GM23338 (cell line): Measurements from ENCODE around the gene TSBP1. TPM values are rescaled to one million over a fixed set of nuclear protein-coding genes. Genes with fewer than 3 reads are reported as not detected.
"Not testable (repeated sequence)": the region's sequence is repeated elsewhere in the genome, so short reads cannot be mapped to it uniquely, and the experiment has no call there.

Source experiments
- ATAC-seq: fragments of 200-7000 bp; cut with Tn5 transposase; 3 replicates; pipeline ENCODE4 v1.9.1; 2020
- DNase-seq: peaks from one replicate; pipeline ENCODE4 v3.0.0-alpha.2; 2015; ENCODE audit warnings: low spot score
- H2AFZ ChIP-seq: fragments of 200-600 bp; sonication (generic); 2 replicates; pipeline ENCODE4 v1.8.0; 2016; ENCODE audit warnings: antibody characterized with exemption, mild to moderate bottlenecking, moderate library complexity
- H3F3A ChIP-seq: fragments of 200-600 bp; sonication (generic); replicated peaks from 2 replicates; pipeline ENCODE4 v1.8.0; 2017; ENCODE audit warnings: antibody characterized with exemption, mixed run types, low read depth
- H3K27ac ChIP-seq: fragments of 200-600 bp; sonication (generic); 2 replicates; pipeline ENCODE4 v1.6.1; 2016; ENCODE audit warnings: low read depth
- H3K27me3 ChIP-seq: fragments of 200-600 bp; sonication (generic); 2 replicates; pipeline ENCODE4 v1.8.0; 2016; ENCODE audit warnings: mild to moderate bottlenecking, mixed run types, moderate library complexity; ENCODE audit not compliant: insufficient read depth
- H3K36me3 ChIP-seq: fragments of 200-600 bp; sonication (generic); 2 replicates; pipeline ENCODE4 v1.8.0; 2016; ENCODE audit warnings: mild to moderate bottlenecking; ENCODE audit not compliant: insufficient read depth
- H3K4me1 ChIP-seq: fragments of 200-600 bp; sonication (generic); 2 replicates; pipeline ENCODE4 v1.8.0; 2016; ENCODE audit warnings: mild to moderate bottlenecking, moderate library complexity; ENCODE audit not compliant: insufficient read depth
- H3K4me2 ChIP-seq: fragments of 200-600 bp; sonication (generic); 2 replicates; pipeline ENCODE4 v1.7.1; 2017; ENCODE audit warnings: mixed run types
- H3K4me3 ChIP-seq: fragments of 200-600 bp; sonication (generic); 2 replicates; pipeline ENCODE4 v1.6.1; 2016; ENCODE audit warnings: mixed run types
- H3K79me2 ChIP-seq: fragments of 200-600 bp; sonication (generic); replicated peaks from 2 replicates; pipeline ENCODE4 v1.8.0; 2017; ENCODE audit warnings: mild to moderate bottlenecking; ENCODE audit not compliant: insufficient read depth
- H3K9me2 ChIP-seq: fragments of 200-600 bp; sonication (generic); 2 replicates; pipeline ENCODE4 v1.8.0; 2017; ENCODE audit not compliant: insufficient read depth
- H4K20me1 ChIP-seq: fragments of 200-600 bp; sonication (generic); replicated peaks from 2 replicates; pipeline ENCODE4 v1.8.0; 2017; ENCODE audit warnings: mild to moderate bottlenecking; ENCODE audit not compliant: insufficient read depth
- H3K27ac Mint-ChIP-seq: 2 replicates; pipeline ENCODE4 v1.8.0; 2020; ENCODE audit warnings: inconsistent platforms, mild to moderate bottlenecking, moderate library complexity, mixed read lengths
- H3K27me3 Mint-ChIP-seq: 3 replicates; pipeline ENCODE4 v1.8.0; 2022; ENCODE audit warnings: low read depth, mild to moderate bottlenecking, moderate library complexity, mixed read lengths, inconsistent platforms; ENCODE audit not compliant: insufficient read depth, poor library complexity
- H3K36me3 Mint-ChIP-seq: 3 replicates; pipeline ENCODE4 v1.8.0; 2021; ENCODE audit warnings: low read depth, mild to moderate bottlenecking, inconsistent platforms, moderate library complexity, mixed read lengths
- H3K4me1 Mint-ChIP-seq: 3 replicates; pipeline ENCODE4 v1.8.0; 2020; ENCODE audit warnings: mild to moderate bottlenecking, inconsistent platforms, mixed read lengths
- H3K4me3 Mint-ChIP-seq: 3 replicates; pipeline ENCODE4 v1.8.0; 2021; ENCODE audit warnings: moderate library complexity, mild to moderate bottlenecking, inconsistent platforms, mixed read lengths
- H3K9me3 Mint-ChIP-seq: 3 replicates; pipeline ENCODE4 v1.8.0; 2020; ENCODE audit warnings: moderate library complexity, mild to moderate bottlenecking, inconsistent platforms, mixed read lengths
- EZH2 ChIP-seq: fragments of 200-600 bp; sonication (generic); IDR thresholded peaks from one replicate; pipeline ENCODE4 v1.8.0; 2017; ENCODE audit warnings: antibody characterized with exemption, mild to moderate bottlenecking, low read depth; ENCODE audit not compliant: unreplicated experiment
- EZH2phosphoT487 ChIP-seq: fragments of 200-600 bp; sonication (generic); IDR thresholded peaks from one replicate; pipeline ENCODE4 v1.8.1; 2018; ENCODE audit warnings: antibody characterized with exemption; ENCODE audit not compliant: unreplicated experiment
- JUNB ChIP-seq: IDR thresholded peaks from one replicate; pipeline ENCODE4 v1.6.1; 2016; ENCODE audit warnings: antibody characterized with exemption; ENCODE audit not compliant: unreplicated experiment
- NANOG ChIP-seq: IDR thresholded peaks from 2 replicates; pipeline ENCODE4 v1.6.1; 2016; ENCODE audit warnings: antibody characterized with exemption, borderline replicate concordance
- ZNF114 ChIP-seq: fragments of 250-450 bp; sonication (Bioruptor Pico); IDR thresholded peaks from 2 replicates; pipeline ENCODE4 v1.5.0; 2020; ENCODE audit warnings: mild to moderate bottlenecking, moderate library complexity
- ZNF331 ChIP-seq: fragments of 250-450 bp; sonication (Bioruptor Pico); IDR thresholded peaks from 2 replicates; pipeline ENCODE4 v1.5.0; 2020; ENCODE audit warnings: low read depth, mild to moderate bottlenecking, moderate library complexity
- polyA plus RNA-seq: library from polyadenylated mRNA; unstranded; fragments of >200 nt; fragmentation: Nextera tagmentation; extraction: Ambion mirVana; gene quantifications from 2 replicates; pipeline ENCODE4 v1.2.1, GENCODE V29; 2016
- total RNA-seq: library from RNA; depleted of rRNA; stranded (reverse); fragments of >200 nt; shearing (Covaris generic); gene quantifications from 2 replicates; pipeline ENCODE4 v1.2.3, GENCODE V29; 2014
- TF ChIP-seq, protein P1 (sequence below): fragments of 250-450 bp; sonication (Bioruptor Pico); IDR thresholded peaks from 2 replicates; pipeline ENCODE4 v1.5.0; 2020; ENCODE audit warnings: mild to moderate bottlenecking, moderate library complexity
- TF ChIP-seq, protein P2 (sequence below): IDR thresholded peaks from one replicate; pipeline ENCODE4 v1.6.1; 2018; ENCODE audit warnings: antibody characterized with exemption; ENCODE audit not compliant: unreplicated experiment

TSBP1 gene
- total and polyA plus RNA-seq, 2 experiments from 2014 or later = 0.15 TPM; not detected in 1

DNA sequence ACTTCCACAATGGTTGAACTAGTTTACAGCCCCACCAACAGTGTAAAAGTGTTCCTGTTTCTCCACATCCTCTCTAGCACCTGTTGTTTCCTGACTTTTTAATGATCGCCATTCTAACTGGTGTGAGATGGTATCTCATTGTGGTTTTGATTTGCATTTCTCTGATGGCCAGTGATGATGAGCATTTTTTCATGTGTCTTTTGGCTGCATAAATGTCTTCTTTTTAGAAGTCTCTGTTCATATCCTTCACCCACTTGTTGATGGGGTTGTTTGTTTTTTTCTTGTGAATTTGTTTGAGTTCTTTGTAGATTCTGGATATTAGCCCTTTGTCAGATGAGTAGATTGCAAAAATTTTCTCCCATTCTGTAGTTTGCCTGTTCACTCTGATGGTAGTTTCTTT, 12.5 kb downstream of the TSBP1 start:
- not testable (repeated sequence) for H3K9me2 ChIP-seq, H3K36me3 Mint-ChIP-seq, ATAC-seq, H3K27me3 Mint-ChIP-seq, H3K27ac ChIP-seq, H3K9me3 Mint-ChIP-seq, H4K20me1 ChIP-seq, H3F3A ChIP-seq, H3K27ac Mint-ChIP-seq, H3K4me1 Mint-ChIP-seq, H3K4me3 Mint-ChIP-seq, H3K4me2 ChIP-seq, H3K4me1 ChIP-seq, H3K36me3 ChIP-seq, H3K27me3 ChIP-seq, H3K79me2 ChIP-seq, H3K4me3 ChIP-seq, H2AFZ ChIP-seq, DNase-seq

DNA sequence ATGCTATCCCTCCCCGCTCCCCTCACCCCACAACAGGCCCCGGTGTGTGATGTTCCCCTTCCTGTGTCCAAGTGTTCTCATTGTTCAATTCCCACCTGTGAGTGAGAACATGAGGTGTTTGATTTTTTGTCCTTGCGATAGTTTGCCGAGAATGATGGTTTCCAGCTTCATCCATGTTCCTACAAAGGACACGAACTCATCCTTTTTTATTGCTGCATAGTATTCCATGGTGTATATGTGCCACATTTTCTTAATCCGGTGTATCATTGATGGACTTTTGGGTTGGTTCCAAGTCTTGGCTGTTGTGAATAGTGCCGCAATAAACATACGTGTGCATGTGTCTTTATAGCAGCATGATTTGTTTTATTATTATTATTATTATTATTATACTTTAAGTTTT, 13.2 kb downstream of the TSBP1 start:
- H3K4me3 ChIP-seq, H3K79me2 ChIP-seq, H3K27me3 Mint-ChIP-seq, H2AFZ ChIP-seq, H3K4me3 Mint-ChIP-seq, H3K36me3 ChIP-seq, ATAC-seq, H3K27ac ChIP-seq, H3K27me3 ChIP-seq, H3K4me2 ChIP-seq, H3K27ac Mint-ChIP-seq, DNase-seq, H4K20me1 ChIP-seq, H3K9me3 Mint-ChIP-seq, H3F3A ChIP-seq, H3K4me1 Mint-ChIP-seq, H3K9me2 ChIP-seq, H3K4me1 ChIP-seq, H3K36me3 Mint-ChIP-seq: not testable (repeated sequence)

DNA sequence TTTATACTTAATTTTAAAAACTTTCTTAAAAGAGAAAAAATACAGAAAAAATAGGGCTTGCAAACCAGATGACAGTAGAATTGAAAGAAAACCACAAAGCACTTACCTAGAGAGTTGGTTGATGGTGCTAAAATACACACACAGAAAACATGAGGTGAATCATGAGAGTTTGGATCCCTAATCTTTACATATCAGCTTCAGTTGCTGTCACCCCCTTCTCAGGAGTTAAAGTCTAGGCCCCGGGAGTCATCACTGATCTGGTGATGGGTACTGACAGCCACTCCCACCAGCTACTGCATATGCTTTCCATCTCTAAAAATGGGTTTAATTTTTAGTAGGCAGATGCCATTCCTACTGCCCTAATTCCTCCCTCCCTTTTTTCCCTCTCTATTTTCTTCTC, 16.7 kb downstream of the TSBP1 start:
- no peaks in the 10 kb centered on the region for H4K20me1 ChIP-seq
- no peak overlapping the region for H3K27ac ChIP-seq
- H3K4me3 Mint-ChIP-seq = no peak overlapping the region
- H3K9me3 Mint-ChIP-seq = no peaks in the 10 kb centered on the region
- no peak overlapping the region for H3K4me3 ChIP-seq
- no peak overlapping the region for H2AFZ ChIP-seq
- H3F3A ChIP-seq = no peaks in the 10 kb centered on the region
- H3K4me1 Mint-ChIP-seq = no peaks in the 10 kb centered on the region
- no peaks in the 10 kb centered on the region for H3K9me2 ChIP-seq
- no peak for ATAC-seq
- no peaks in the 10 kb centered on the region for H3K36me3 Mint-ChIP-seq
- no peak overlapping the region for H3K4me2 ChIP-seq
- no peak overlapping the region for H3K27ac Mint-ChIP-seq
- H3K27me3 Mint-ChIP-seq = no peaks in the 10 kb centered on the region
- H3K4me1 ChIP-seq = no peaks in the 10 kb centered on the region
- no peaks in the 10 kb centered on the region for H3K79me2 ChIP-seq
- H3K27me3 ChIP-seq = no peaks in the 10 kb centered on the region
- no peak for DNase-seq
- H3K36me3 ChIP-seq = no peaks in the 10 kb centered on the region
- TF ChIP-seq, protein P1, sequence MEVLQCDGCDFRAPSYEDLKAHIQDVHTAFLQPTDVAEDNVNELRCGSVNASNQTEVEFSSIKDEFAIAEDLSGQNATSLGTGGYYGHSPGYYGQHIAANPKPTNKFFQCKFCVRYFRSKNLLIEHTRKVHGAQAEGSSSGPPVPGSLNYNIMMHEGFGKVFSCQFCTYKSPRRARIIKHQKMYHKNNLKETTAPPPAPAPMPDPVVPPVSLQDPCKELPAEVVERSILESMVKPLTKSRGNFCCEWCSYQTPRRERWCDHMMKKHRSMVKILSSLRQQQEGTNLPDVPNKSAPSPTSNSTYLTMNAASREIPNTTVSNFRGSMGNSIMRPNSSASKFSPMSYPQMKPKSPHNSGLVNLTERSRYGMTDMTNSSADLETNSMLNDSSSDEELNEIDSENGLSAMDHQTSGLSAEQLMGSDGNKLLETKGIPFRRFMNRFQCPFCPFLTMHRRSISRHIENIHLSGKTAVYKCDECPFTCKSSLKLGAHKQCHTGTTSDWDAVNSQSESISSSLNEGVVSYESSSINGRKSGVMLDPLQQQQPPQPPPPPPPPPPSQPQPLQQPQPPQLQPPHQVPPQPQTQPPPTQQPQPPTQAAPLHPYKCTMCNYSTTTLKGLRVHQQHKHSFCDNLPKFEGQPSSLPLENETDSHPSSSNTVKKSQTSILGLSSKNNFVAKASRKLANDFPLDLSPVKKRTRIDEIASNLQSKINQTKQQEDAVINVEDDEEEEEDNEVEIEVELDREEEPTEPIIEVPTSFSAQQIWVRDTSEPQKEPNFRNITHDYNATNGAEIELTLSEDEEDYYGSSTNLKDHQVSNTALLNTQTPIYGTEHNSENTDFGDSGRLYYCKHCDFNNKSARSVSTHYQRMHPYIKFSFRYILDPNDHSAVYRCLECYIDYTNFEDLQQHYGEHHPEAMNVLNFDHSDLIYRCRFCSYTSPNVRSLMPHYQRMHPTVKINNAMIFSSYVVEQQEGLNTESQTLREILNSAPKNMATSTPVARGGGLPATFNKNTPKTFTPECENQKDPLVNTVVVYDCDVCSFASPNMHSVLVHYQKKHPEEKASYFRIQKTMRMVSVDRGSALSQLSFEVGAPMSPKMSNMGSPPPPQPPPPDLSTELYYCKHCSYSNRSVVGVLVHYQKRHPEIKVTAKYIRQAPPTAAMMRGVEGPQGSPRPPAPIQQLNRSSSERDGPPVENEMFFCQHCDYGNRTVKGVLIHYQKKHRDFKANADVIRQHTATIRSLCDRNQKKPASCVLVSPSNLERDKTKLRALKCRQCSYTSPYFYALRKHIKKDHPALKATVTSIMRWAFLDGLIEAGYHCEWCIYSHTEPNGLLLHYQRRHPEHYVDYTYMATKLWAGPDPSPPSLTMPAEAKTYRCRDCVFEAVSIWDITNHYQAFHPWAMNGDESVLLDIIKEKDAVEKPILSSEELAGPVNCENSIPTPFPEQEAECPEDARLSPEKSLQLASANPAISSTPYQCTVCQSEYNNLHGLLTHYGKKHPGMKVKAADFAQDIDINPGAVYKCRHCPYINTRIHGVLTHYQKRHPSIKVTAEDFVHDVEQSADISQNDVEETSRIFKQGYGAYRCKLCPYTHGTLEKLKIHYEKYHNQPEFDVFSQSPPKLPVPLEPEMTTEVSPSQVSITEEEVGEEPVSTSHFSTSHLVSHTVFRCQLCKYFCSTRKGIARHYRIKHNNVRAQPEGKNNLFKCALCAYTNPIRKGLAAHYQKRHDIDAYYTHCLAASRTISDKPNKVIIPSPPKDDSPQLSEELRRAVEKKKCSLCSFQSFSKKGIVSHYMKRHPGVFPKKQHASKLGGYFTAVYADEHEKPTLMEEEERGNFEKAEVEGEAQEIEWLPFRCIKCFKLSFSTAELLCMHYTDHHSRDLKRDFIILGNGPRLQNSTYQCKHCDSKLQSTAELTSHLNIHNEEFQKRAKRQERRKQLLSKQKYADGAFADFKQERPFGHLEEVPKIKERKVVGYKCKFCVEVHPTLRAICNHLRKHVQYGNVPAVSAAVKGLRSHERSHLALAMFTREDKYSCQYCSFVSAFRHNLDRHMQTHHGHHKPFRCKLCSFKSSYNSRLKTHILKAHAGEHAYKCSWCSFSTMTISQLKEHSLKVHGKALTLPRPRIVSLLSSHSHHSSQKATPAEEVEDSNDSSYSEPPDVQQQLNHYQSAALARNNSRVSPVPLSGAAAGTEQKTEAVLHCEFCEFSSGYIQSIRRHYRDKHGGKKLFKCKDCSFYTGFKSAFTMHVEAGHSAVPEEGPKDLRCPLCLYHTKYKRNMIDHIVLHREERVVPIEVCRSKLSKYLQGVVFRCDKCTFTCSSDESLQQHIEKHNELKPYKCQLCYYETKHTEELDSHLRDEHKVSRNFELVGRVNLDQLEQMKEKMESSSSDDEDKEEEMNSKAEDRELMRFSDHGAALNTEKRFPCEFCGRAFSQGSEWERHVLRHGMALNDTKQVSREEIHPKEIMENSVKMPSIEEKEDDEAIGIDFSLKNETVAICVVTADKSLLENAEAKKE (CRISPR knock-in tag) = no peak
- TF ChIP-seq ZNF114 (CRISPR knock-in tag) (no peak), NANOG (no peak), ZNF331 (CRISPR knock-in tag) (no peak), EZH2 (no peak), JUNB (no peak), EZH2phosphoT487 (no peak)
- TF ChIP-seq, protein P2, sequence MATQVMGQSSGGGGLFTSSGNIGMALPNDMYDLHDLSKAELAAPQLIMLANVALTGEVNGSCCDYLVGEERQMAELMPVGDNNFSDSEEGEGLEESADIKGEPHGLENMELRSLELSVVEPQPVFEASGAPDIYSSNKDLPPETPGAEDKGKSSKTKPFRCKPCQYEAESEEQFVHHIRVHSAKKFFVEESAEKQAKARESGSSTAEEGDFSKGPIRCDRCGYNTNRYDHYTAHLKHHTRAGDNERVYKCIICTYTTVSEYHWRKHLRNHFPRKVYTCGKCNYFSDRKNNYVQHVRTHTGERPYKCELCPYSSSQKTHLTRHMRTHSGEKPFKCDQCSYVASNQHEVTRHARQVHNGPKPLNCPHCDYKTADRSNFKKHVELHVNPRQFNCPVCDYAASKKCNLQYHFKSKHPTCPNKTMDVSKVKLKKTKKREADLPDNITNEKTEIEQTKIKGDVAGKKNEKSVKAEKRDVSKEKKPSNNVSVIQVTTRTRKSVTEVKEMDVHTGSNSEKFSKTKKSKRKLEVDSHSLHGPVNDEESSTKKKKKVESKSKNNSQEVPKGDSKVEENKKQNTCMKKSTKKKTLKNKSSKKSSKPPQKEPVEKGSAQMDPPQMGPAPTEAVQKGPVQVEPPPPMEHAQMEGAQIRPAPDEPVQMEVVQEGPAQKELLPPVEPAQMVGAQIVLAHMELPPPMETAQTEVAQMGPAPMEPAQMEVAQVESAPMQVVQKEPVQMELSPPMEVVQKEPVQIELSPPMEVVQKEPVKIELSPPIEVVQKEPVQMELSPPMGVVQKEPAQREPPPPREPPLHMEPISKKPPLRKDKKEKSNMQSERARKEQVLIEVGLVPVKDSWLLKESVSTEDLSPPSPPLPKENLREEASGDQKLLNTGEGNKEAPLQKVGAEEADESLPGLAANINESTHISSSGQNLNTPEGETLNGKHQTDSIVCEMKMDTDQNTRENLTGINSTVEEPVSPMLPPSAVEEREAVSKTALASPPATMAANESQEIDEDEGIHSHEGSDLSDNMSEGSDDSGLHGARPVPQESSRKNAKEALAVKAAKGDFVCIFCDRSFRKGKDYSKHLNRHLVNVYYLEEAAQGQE = no peak
